Skeletal muscle cell (primary cell): ENCODE results near the gene TNPO3.
A peak's percentile ranks its signal among the peaks of the same experiment; 100 is the strongest.
"Not testable (repeated sequence)": the region's sequence is repeated elsewhere in the genome, so short reads cannot be mapped to it uniquely, and the experiment has no call there.

Experiments used
- DNase-seq: peaks from one replicate; pipeline ENCODE4 v3.0.0-alpha.2; 2010; ENCODE audit warnings: low read depth
- H3K4me3 ChIP-seq: 2 replicates; pipeline ENCODE4 v1.5.1; 2011; ENCODE audit warnings: low read depth, mild to moderate bottlenecking, control low read depth, low read length, moderate library complexity

Gene TNPO3

DNA sequence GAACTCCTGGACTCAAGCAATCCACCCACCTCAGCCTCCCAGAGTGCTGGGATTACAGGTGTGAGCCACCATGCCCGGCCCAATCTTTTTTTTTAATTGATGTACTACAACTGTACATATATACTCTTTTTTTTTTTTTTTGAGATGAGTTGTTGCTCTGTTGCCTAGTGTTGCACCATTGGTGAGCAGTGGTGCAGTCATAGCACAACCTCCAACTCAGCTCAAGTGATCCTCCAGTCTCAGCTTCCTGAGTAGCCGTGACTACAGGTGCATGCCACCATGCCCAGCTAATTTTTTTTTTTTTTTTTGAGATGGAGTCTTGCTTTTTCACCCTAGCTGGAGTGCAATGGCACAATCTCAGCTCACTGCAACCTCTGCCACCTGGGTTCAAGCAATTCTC lies 111.7 kb downstream of the TNPO3 start:
- DNase-seq, H3K4me3 ChIP-seq: not testable (repeated sequence)

DNA sequence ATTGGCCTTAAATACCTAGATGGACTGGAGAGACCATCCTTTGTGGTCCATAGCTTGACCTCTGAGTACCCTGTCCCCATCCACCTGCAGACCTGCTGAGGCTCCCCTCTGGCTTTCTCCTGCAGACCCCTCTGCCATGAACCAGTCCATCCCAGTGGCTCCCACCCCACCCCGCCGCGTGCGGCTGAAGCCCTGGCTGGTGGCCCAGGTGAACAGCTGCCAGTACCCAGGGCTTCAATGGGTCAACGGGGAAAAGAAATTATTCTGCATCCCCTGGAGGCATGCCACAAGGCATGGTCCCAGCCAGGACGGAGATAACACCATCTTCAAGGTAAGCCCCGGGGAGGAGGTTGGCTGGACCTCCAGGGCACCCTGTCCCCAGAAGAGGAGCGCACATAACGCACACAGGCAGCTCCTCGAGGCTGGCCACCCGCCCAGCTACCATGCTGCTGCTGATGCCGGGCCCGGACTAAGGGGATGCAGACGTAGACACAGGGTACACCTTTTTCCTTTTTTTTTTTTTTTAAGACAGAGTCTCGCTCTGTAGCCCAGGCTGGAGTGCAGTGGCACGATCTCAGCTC lies 112.9 kb downstream of the TNPO3 start:
- DNase-seq, result no peak
- no peak overlapping the region for H3K4me3 ChIP-seq

DNA sequence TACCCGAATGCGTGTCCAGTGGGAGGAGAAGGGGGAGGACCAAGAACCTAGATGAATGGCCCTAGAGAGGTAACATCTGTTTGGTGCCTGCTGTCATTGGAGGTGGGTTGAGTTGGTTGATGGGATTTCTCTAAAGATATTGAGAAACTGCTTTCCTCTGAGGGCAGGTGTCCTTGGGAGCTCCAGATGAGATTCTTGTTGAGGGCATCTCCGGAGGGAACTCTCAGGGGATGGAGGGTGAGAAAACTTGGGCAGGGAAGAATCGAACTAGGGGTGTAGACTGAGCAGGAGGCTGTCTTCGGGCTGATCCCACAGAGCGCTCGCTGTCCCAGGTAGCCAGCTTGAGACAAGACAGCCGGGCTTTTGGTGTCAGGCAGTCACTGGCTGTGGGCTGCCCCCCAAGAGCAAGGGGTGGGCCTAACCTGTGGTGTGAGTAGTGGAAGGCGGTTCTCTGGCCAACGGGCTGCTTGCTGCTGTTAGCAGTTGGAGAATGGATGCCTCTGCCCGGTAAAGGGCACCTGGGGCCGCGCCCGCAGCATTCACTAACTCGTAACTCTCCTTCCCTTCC lies 113.5 kb downstream of the TNPO3 start:
- H3K4me3 ChIP-seq, result no peak overlapping the region

DNA sequence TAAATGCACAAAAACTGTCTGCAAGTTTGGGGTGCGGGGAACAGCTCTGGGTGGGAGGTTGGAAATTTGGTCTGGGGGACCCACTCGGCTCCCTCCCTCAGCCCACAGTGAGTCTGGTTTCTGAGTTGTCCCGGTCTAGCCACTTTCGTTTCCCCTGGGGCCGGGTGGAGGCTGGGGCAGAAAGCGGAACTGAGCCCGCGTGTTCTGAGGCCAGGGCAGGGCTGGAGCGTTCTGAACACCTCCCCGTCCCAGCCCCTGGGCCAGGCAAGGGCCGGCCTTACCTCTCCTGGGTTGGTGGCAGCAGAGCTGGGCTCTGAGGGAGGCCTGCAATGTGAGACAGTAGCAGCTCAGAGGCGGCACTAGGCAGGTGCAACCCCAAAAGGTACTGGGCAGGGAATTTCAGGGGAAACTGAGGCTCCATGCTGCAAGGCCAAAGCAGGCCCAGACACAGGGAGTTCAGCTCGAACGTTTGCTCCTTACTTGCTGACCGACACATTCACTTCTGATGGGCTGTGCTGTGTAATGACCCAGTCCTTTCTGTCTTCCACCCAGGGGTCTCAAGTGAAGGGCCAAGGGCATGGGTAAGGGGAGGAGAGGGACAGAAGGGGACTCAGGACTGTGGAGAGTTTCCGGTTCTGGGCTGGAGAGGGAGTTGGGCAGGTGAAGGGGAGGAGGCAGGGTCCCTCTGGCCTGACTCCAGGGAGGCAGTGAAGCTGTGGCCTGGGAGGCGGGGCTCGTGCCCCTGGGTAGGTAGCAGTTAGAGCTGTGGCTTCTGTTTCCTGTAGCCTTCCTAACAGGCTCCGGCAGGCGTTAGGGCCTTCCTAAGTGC lies 114.2 kb downstream of the TNPO3 start:
- no peak for DNase-seq
- H3K4me3 ChIP-seq, result no peak overlapping the region

More for the DNA sequence above, 113.5 kb downstream of the TNPO3 start:
- no peak for DNase-seq

DNA sequence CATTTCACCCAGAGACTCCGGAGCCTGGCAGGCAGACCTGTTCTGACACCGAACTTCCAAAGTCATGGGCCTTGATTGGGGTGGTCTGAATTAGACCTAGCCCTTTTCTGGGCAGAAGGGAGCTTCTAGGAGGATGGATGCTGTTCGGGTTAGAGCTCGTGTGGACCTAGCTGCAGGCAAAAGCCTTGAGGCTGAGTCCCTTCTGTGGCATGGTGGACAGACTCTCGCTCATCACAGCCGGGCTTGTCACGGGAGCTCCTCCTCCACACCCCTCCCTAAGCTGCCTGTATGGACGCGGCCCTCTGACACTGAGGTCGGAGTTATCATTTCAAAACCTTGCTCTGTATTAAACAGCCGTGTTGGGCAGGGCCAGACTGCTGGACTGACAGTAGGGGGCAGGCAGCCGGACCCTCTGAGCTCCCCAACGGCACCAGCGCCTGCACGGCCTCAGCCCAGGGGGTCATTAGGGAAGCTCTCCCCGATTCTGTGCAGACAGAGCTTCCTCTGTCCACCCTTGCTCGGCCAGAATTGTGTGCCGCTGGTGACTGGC lies 115.0 kb downstream of the TNPO3 start:
- DNase-seq, result no peak
- no peak overlapping the region for H3K4me3 ChIP-seq

DNA sequence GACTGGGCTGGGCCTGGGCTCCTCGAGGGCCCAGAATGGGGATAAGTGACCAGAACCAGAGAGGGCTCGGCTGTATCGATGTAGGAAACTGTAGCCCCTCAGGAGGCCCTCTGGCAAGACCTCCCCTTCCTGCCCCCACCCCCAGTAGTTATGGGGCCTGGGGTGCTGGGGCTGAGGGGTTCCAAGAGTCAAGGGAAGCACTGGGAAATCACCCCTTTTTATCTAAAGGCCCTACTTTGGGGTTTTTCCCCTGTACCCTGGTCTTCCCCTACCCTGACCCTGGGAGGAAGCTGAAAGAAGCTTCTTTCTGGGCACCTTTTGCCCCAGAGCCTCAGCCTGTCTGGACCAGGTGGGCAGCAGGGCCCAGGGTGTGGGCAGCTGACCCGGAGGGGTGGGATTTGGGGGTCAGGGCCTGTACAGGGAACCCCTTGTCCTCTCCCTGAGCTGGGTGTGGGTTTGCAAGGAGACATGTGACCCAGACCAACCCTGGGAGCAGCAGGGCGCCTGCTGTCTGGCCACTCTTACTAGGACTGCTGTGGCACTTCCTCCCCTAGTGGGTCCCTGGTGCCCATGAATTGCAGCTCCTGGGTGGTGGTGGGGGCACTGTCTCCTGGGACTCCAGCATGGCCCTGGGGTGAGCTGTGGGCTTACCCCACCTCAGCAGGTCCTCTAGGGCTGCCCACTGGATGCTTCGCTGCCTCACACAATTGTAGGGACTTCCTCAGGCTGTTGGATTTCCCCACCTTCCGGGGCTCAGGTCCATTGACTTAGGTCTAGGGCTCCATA lies 115.6 kb downstream of the TNPO3 start:
- no peak for DNase-seq
- H3K4me3 ChIP-seq, result no peak overlapping the region

DNA sequence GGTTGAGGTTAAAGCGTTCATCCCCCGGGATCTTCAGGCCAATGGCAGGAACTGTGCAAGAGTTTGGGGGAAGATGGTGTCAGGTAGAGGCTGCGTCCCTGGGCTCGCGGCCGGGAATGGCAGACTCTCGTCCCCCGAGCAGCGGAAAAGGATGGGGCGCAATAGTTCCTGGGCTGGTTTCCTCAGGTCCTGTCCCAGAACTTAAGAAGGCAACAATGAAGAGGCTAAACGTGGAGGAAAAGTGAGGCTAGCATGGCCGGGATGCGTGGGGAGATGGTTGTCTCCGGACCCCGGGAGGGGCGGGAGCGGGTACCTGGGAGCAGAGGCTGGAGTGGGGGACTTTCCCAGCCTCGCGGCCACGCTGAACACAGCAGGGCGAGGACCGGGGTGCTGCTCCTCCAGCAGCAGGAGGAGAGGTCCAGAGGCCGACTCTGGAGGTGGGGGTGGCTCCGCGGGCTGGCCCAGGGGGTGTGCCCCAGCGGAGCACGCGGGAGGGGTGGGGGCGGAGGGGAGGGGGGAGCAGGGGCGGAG lies 116.3 kb downstream of the TNPO3 start:
- peak overlapping the region; percentile 42 for H3K4me3 ChIP-seq
- no peak for DNase-seq

DNA sequence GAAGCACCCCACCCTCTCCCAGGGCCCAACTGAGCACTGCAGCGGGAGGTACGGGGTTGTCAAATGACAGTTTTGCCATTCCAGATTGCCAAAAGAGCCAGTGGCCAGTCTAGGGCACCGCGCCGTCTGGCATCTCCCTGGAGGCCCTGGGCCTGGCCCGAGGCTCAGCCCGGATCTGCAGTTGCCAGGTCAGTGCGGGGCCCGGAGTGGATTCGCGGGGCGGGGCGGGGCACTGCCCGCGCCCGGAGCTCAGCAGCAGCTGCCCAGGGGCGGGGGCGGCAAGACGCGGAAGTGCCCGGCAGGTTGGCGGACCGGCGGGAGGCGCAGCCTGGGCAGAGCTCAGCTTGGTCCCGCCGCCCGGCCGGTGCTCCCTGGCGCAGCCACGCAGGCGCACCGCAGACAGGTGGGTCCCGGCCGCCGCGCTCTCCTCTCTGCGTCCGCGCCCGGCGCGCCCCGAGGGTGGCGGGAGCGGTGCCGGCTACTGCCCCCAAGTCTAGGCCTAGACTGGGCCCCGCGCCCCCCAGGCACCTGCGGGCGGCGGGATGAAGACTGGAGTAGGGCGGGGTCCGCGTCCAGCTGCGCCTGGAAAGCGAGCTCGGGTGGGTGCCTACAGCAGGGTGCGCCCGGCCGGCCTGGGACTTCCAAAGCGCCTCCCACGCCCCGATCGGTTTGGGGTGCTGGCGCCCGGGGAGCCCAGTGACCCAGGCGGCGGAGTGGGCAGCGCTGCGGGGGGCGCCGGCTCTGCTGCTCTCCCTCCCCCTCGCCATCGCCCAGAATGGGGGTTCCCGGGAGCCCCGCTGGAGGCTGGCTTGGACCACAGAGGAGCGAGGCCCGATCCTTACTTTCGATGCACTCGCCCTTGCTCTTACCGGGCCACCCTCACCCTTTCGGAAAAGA lies 117.0 kb downstream of the TNPO3 start, which contains the start of gene IRF5:
Gene IRF5, plus strand, starts transcription at position 281 of the 897 bp plus-strand sequence. CDS start 4,155 bp downstream, outside the sequence.
- peak within 1 kb of the TSS; percentile 42 for H3K4me3 ChIP-seq
- DNase-seq, result no peak

DNA sequence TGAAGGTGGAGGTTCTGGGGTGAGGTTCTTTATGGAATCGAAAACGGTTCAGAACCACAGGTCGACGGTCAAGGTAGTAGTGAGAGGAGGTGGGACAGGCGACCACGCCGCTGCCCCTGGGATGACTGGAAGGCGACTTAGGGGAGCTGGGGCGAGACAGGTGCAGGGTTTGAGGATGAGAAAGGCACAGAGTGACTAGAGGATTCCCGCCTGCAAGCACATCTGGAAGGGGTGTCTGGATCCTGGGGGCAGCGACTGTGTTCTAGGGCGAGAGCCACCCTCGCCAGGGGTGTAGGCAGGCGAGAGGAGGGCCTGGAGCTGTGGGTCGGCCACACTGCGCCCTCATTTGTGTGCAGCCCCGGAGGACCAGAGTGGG lies 117.7 kb downstream of the TNPO3 start:
- peak overlapping the region; percentile 3 for H3K4me3 ChIP-seq

DNA sequence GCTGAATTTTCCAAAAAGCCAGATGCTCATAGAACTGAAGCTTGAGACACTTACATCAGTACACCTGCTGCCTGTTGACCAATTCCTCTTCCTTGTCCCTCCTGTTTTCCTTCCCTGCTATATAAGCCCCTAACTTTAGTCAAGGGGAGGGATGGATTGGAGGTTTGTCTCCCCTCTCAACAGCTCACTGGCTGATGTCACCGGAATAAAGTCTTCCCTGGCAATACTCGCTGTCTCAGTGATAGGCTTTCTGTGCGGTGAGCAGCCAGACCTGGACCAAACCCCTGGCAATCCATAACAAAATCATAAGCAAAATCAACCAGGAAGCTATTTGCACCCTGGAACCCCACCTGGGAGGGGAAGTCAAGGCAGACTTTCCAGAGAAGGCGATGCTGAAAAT lies 118.1 kb downstream of the TNPO3 start:
- DNase-seq, result no peak
- H3K4me3 ChIP-seq, result no peak overlapping the region

More for the DNA sequence above, 117.7 kb downstream of the TNPO3 start:
- no peak for DNase-seq

DNA sequence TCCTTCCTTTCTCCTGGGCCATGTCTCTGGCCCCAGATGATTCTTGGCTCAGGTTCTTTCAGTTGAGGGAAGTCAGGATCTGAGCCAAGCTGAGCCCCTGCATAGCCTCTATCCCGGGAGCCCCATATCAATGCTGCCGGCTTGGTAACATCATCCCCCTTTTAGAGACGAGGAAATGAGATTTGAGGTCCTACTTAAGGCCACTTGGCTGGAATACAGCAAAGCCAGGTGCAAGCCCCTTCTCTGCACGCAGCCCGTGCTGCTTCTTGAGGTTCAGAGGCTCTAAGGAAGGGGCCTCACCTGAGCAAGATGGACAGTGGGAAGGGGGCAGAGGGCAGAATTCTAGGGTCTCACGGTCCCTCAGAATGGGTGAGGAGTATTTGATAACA lies 119.6 kb downstream of the TNPO3 start:
- no peak for DNase-seq
- no peak overlapping the region for H3K4me3 ChIP-seq

DNA sequence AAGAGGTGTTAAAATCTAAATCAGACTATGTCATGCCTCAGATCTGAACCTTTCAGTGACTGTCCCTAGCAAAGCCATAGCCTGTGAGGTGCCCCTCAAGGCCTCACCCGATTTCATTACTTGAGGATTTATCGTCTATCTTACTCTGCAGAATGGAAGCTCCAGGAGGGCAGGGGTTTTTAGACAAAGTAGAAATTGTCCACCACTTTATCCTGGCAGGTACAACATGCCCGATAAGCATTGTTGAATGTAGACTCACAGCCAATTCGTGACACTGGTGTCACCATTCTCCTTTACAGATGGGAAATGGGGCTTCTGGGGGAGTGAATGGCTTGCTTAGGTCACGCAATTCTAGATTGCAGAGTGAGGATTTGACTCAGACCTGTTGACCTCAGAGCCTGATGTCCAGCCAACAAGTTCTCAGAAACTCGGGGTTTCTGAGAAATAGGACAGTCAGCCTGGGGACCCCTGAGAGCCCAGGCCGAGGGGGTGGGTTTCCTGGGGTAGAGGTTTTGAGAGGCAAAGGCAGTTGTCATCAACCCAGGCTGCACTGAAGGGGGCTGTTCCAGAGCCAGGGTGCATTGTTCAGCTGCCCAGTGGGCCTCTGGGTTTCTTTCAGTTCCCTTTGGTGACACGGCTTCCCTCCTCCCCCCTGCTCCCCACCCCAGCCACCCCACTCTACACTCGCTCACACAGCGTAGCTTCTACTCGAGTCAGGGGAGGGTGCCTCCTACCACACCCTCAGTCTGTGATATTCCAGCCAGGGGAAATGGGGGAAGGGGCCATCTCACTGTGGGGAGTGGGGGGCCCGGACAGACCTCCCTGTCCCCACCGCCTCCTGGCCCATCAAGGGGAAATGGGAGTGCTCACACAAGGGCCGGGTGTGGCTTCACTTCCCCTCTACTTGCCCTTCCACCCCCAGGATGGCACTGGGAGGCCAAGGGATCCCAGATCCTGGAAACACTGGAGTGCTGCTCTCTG lies 120.3 kb downstream of the TNPO3 start:
- H3K4me3 ChIP-seq, result no peak overlapping the region
- no peak for DNase-seq

DNA sequence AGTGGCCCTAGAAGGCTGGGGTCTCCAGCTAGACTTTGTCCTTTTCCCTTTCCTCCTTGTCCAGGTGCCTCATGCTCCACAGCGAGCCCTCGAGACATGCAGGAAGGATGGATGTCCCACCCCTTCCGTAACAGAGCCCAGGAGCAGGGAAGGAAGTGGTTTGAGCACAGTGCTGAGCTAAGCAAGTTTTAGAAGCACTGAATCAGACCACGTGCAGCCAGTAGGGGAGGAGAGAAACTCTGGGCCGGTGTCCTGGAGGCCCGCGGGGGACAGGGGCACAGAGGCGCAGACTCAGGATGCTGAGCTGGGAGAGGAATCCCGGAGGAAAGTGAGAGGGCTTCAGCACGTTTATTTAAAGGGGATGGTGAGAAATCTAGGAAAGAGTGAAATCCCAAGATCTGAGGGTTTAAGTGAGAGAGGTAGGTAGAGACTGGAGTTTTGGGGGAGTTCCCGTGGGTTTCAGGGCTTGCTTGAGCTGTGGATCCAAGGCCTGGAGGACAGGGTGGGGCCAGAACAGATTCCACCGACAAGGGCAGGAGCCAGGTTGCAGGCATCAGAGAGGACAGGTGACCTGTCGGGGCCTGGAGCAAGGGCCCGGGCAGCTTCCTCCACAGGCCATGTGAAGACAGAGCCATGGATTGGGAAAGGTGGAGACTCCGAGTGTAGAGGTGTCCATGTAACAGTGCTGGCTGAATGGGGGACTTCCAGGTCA lies 121.6 kb downstream of the TNPO3 start:
- DNase-seq, result no peak
- no peak overlapping the region for H3K4me3 ChIP-seq

DNA sequence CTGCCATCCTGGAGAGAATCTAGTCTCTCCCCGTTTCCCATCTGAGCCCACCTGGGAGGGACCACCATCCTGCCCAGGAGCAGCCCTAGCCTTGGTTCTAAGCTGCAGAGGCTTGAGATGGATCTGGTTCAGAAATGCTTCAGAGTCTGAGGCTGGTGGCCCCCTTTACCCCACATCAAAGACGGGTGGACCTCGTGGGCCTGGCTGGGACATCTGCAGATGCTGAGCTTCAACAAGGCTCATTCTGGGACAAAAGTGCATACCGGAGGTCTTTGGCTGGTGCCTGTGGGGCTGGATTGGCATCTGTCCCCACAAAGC lies 122.1 kb downstream of the TNPO3 start:
- no peak for DNase-seq
- no peak overlapping the region for H3K4me3 ChIP-seq

DNA sequence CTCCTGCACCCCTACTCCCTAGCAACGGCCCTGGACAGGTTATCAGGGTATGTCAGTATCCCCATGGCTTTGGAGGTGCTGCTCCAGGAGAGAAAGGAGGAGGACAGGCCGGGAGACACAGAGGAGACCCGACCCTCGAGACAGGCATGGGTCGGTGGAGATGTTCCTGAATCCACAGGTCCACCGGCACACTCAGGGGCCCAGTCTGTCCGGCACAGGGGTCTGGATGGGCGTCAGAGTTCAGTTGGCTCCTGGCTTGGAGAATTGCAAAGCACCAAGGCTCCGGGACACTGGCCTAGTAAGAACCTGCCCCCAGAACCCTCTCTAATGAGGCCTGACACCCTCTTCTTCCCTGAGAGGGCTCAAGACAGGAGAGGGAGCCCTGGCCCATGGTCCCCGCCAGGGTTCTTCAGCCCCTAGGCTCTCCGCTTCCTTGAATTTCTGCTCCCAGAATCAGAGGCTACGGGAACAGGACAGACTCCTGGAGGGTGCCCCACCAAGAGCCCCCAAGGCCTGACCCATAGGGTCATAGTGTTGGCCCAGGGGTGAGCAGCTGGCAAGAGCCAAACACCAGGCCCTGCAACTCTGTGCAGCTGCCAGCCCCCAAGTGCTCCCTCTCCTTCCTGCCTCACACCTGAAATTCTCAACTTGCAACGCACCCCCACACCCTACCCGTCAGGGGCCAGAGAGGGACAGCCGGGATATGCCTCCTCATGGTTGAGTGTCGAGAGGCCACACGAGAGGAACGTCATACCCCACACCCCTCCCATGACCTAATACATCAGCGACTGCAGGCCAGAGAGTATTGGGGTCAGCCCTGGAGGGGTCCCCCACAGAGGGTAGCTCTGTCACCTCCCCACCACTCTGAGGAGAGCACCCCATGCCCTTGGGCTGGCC lies 122.7 kb downstream of the TNPO3 start:
- H3K4me3 ChIP-seq, result no peak overlapping the region
- DNase-seq, result no peak

DNA sequence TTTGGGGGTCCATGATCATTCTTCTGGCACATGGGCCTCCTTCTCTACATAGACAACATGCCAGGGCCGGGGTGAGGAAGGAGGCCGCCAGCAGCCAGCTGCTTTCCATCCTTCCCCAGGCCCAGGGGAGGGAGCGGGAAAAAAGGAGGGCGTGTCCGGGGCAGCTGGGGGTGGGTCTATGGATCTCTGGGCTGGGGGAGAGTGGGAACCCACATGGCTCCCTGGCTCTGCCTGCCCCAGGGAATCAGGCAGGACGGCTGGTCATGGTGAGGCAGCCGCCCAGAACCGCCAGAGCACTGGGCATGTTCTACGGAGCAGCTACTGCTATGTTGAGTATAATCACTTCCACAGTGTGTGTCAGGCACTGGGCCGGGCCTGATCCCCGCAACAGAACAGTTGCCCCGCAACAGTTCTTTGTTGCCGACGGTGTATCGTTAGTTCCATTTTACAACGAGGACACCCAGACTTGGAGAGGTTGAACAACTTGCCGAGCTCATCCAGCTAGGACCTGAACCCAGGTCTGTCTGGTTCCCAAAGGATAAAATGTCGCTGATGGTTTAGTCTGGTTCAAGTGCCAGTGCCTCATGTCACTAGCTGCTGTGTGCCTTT lies 123.6 kb downstream of the TNPO3 start:
- DNase-seq, result no peak

More for the DNA sequence above, 123.6 kb downstream of the TNPO3 start:
- no peak overlapping the region for H3K4me3 ChIP-seq
